Stimulated activated CD8-positive, alpha-beta memory T cell treated with anti-CD3 and anti-CD28 coated beads, Interleukin-12 subunit alpha, Interleukin-12 subunit beta, amount 100 ng/mL, for 1 hour (primary cell): Measurements from ENCODE around the gene ZNF576.
"Not testable (repeated sequence)": the region's sequence is repeated elsewhere in the genome, so short reads cannot be mapped to it uniquely, and the experiment has no call there.

Experiments used
- DNase-seq: peaks from one replicate; pipeline ENCODE4 v3.0.0-alpha.2; 2020; ENCODE audit warnings: low read depth

The ZNF576 gene

DNA sequence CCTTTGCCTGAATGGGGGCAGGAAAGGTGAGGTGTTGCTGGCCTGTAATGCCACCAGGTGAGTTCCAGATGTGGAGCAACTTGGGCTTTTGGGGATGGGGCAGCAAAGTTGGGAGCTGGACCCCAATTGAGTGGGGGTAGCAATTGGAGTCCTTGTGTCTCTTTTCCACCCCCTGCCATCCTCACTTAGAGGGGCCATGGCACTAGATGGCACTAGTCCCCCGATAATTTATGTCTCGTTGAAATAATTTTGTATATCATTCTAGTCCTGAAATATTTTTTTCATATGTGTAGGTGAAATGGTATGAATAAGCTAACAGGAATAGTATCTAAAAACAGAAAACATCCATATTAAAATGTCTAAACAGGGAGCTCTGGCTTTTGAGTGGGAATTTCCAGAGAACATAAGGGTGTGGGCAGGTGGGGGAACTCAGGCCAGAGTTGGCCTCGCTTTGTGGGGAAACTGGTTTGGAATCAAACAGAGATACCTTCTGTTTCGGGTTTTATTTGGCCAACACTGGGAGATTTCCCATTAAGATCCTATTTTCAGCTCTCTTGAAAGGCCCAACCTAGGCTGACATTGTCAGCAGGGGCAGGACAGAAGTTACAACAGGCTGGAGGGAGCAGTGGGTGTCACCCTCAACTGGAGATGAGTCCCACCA lies 3.4 kb downstream of the ZNF576 start:
- DNase-seq: no peak

DNA sequence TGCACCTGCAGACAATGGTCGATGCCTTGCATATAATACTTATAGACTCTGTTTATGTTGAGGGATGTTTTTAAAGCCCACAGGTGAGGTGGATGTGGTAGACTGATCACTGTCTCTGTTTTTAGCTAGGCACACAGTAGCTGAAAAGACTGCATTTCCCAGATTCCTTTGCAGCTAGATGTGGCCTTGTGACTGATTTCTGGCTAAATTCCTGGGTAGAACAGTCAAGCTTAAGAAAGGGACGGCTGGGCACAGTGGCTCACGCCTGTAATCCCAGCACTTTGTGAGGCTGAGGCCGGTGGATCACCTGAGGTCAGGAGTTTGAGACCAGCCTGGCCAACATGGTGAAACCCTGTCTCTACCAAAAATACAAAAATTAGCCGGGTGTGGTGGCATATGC lies 3.9 kb downstream of the ZNF576 start:
- DNase-seq: not testable (repeated sequence)

DNA sequence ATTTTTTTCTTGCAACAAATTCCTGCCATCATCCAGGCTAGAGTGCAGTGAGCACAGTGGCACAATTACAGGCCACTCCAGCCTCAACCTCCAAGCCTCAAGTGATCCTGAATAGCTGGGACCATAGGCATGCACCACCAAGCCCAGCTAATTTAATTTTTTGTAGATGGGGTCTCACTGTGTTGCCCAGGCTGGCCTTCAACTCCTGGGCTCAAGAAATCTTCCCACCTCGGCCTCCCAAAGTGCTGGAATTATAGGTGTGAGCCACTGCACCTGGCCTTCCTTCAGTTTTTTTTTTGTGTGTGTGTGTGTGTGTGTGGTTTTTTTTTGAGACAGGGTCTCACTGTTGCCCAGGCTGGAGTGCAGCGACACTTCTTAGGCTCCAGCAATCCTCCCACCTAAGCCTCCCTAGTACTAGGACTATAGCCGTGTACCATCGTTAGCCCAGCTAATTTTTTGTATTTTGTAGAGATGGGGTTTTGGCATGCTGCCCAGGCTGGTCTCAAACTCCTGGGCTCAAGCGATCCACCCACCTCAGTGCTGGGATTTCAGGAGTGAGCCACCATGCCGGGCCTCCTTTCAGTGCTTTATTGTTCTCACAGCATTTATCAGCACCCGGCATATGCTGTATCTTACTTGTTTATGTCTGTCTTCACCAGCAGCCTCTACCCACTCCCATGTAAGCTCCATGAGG lies 9.6 kb downstream of the ZNF576 start:
- no peak for DNase-seq

GRCh38 chr19:43606569-43607229 lies 10.3 kb downstream of the ZNF576 start:
- DNase-seq: no peak

DNA sequence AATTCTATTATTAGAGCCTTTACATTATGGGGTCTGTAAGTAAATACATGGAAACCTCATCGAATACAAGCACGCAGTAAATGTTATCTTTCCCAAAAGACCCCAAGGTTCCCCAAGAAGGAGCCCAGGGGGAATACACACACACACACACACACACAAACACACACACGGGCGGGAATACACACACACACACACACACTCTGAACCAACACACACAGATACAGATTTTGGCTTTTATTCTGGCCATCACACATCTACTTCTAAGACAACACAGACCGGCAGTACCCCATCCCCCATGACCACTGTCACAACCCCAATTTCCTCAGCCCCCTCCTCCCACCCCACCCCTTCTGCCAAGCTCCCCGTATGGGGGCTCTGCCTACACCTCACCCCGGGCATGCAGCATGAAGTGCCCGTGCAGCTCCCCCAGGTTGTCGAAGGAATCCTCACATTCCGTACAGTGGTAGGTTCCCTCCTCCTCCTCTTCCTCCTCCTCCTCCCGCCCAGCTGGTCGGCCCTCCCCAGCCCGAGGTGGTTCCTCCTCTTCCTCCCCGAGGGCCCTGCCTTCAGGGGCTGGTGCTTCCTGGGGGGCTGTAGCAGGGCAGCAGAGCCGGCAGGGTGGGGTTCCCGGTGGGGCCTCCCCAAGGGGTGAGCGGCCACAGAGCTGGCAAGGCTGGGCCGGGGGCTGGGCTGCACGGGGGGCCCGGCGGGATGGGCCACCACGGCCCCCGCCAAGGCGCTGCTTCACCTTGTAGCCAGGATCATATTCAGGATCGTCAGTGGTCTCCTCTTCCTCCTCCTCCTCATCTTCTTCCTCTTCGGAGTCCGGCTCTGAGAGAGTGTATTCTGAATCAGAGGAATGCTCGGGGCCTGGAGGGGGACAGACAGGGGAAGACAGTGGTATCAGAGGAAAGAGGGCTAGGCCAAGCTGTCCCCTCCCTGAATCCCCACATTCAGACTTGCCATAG lies 11.1 kb downstream of the ZNF576 start:
- DNase-seq: no peak

DNA sequence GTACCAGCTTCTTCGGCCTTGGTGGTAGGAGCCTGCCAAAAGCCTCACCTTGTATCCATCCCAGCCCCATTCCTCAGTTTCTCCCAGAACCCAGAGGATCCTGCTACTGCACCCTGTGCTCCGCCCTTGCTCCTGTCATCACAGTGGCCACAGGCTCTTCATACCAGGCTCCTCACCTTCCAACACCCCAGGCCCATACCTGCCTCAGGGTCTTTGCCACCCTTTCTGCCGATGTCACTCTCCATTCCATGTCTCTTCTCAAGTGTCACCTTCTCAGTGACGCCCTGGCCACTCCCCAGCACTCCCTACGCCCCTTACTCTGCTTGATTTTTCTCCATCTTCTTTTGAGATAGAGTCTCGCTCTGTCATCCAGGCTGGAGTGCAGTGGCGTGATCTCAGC lies 13.5 kb downstream of the ZNF576 start:
- no peak for DNase-seq

DNA sequence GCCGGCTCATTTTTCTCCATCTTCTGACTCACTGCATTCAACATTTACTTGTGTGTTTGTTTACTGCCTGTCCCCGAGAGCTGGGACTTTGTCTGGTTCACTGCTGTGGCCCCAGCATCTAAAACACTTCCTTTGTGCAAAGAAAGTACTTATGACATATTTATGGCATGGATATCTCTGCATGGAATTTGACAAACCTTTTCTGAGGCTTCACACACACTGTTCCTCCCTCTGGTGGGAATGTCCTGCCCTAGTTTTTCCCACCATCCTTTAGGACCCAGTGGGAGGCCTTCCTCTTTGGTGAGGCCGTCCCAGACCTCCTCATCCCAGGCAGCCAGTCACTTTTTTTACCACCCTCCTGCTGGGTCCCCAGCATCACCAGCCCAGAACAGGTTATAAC lies 14.1 kb downstream of the ZNF576 start:
- DNase-seq: no peak

GRCh38 chr19:43611788-43612187 lies 15.4 kb downstream of the ZNF576 start, which contains the start of gene SRRM5:
Gene SRRM5, plus strand, starts transcription at chr19:43612088. Its CDS starts 34 bp downstream, at chr19:43612122.
- DNase-seq: no peak

DNA sequence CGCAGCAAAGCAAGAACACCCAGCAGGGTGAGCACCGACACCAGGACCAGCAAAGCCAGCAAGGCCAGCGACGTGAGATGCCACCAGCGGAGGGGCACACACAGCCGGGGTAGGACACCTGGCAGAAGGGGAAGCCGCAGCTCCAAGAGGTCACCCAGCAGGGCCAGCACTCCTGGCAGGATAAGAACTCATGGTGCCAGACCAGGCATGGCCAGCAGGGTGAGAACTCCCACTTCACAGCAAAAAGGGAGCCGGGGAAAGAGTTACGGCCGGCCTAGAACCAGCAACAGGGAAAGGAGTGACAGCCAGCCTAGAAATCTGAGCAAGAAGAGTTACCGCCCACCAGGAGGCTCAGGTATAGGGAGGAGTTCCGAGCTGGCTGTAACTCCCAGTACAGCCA lies 16.0 kb downstream of the ZNF576 start:
- no peak for DNase-seq

GRCh38 chr19:43616306-43616705 lies 19.9 kb downstream of the ZNF576 start:
- DNase-seq: no peak

- DNase-seq: no peak
Observed at GRCh38 chr19:43616954-43617353, 20.6 kb downstream of the ZNF576 start.

DNA sequence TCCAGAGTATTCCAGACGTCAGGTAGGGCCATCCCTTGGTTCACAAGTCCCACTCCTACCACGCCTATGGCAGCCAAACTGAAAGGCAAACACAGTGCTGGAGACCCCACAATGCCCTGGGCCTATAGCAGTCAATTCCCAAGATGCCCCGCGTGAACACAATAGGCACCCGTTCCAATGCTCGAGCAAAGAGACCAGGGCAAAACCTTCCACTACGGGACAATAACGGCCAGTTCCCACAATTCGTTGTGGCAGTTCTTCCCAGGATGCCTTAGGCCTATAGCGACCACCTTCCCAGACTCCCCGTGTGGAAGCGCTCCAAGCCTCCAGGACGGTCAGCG lies 22.5 kb downstream of the ZNF576 start:
- no peak for DNase-seq

- peak; percentile 76 for DNase-seq
Observed at GRCh38 chr19:43619262-43620060, 23.1 kb downstream of the ZNF576 start, which contains the start of gene ZNF428. Gene ZNF428, minus strand, starts transcription at chr19:43619629. Its CDS starts 5,325 bp downstream, at chr19:43614304.

GRCh38 chr19:43620061-43621001 lies 23.9 kb downstream of the ZNF576 start:
- DNase-seq: peak; percentile 78

DNA sequence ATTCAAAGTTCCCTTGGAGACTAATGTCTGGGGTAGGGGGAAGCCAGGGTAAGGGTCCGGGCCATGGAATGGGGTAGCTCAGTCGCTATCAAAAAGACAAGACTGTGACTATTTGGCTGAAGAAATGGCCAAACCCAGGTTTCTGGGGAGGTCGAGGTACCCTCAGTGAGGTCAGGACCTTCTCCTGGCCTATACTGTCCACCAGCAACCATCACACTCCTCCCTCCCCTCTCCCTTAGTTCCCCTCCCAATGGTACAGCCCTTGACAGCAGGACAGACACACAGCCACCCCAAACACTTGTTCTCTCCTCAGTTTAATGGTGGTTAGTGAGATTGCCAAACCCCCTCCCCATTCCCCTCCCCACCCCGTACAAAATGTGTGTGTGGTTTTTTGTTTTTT lies 25.7 kb downstream of the ZNF576 start:
- DNase-seq: no peak

GRCh38 chr19:43622956-43623355 lies 26.6 kb downstream of the ZNF576 start:
- DNase-seq: no peak

DNA sequence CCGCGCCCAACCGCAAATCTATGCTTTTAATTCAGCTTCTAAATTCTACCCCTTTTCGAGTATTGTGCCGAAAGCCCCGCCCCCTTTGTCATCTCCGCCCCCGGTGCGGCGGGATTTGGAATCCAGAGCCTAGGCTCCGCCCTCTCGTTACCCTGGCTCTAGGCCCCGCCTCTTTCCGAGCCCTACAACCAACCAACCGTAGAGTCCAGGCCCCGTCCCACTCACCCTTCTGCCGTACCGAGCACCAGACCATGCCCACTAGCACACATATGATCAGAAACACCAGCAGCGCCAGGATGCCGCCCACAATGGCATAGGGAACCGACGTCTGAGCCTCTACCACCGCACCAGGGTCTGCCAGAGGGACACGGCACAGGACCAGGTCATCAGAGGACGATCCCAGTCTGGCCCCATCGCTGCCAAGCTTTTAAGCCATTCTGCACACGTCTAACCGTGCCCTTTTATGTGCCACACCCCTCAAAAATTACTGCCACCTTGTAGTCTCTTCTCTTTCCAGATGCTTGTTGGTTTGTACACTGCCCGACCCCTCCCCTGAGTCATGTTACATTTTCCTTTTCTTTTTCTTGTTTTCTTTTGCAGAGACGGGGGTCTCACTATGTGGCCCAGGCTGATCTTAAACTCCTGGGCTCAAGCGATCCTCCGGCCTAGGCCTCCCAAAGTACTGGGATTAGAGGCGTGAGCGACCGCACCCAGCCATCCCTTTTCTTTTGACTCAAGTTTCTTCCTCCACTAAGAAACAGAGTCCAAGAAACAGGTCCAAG lies 27.7 kb downstream of the ZNF576 start:
- DNase-seq: no peak

- DNase-seq: peak; percentile 67
Observed at GRCh38 chr19:43624933-43625332, 28.5 kb downstream of the ZNF576 start.

DNA sequence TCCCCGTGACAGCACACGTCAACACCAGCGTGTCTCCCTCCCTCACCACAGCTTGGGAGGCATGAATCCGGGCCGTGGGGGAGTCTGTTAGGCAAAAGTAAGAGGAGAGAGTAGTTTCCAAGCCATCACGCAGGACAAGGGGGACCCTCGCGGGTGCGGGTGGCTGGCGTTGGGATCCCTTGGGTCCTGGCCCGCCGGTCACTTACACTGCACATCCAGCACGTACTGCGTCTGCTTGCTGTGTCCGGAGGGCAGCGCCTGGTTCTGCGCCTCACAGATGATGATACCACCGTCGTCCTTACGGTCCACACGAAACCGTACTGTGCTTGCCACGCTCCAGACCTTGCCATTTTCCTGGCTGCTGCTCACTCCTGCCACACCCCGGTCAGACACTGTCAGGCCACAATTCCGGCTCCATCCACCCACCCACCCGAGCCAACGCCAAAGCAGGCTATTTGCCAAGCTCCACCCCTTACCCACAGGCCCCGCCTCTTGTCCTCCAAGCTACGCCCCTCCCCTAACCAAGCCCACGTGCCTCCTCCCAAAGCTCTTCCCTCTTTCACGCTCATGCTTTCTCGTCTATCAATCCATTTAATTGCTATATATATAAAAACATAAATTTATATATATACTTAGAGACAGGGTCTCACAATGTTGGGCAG lies 29.7 kb downstream of the ZNF576 start:
- no peak for DNase-seq
